Transverse colon (tissue), 4 donors: ENCODE results near the gene PLGRKT. TPM values are rescaled to one million over a fixed set of nuclear protein-coding genes. Genes with fewer than 3 reads are reported as not detected.
A peak's percentile ranks its signal among the peaks of the same experiment; 100 is the strongest.

ENCODE experiments used
- DNase-seq: peaks from one replicate; pipeline ENCODE4 v3.0.0-alpha.2; 2019
- H3K27ac ChIP-seq, 4 donors: fragments of 200-600 bp; sonication (generic); 2 replicates each; pipeline ENCODE4 v1.5.1; 2016 to 2018; ENCODE audit warnings: inconsistent platforms in 4 of 4
- H3K27me3 ChIP-seq: fragments of 200-600 bp; sonication (generic); 2 replicates; pipeline ENCODE4 v1.5.1; 2017; ENCODE audit warnings: inconsistent platforms
- H3K36me3 ChIP-seq, 4 donors: fragments of 200-600 bp; sonication (generic); 2 replicates each; pipeline ENCODE4 v1.5.1; 2017 to 2019; ENCODE audit warnings: inconsistent platforms in 4 of 4
- H3K4me1 ChIP-seq, 4 donors: fragments of 200-600 bp; sonication (generic); 2 replicates each; pipeline ENCODE4 v1.5.1; 2017 to 2020; ENCODE audit warnings: inconsistent platforms in 4 of 4
- H3K4me3 ChIP-seq, 4 donors: fragments of 200-600 bp; sonication (generic); 1 replicate in 1 of 4; 2 replicates in 3 of 4; pipeline versions ENCODE4 v1.5.1 to v1.6.1; 2017 to 2019; ENCODE audit warnings: inconsistent platforms in 4 of 4
- H3K9me3 ChIP-seq, 2 donors: fragments of 200-600 bp; sonication (generic); 2 replicates each; pipeline ENCODE4 v1.5.1; 2017 to 2019; ENCODE audit warnings: inconsistent platforms in 2 of 2
- EP300 ChIP-seq: sonication (generic); formaldehyde crosslinking; IDR thresholded peaks from one replicate; pipeline ENCODE4 v1.6.1; 2017; ENCODE audit warnings: antibody characterized with exemption, low read depth
- POLR2A ChIP-seq: fragments of 450-650 bp; IDR thresholded peaks from one replicate; pipeline ENCODE4 v1.6.1; 2016; ENCODE audit warnings: antibody characterized with exemption, mild to moderate bottlenecking, moderate library complexity
- POLR2AphosphoS5 ChIP-seq, 3 donors: sonication (generic); formaldehyde crosslinking; IDR thresholded peaks; one replicate each; pipeline ENCODE4 v1.6.1; 2016; ENCODE audit warnings: antibody characterized with exemption in 3 of 3
- WGBS, 2 donors: methylation state at CpG; one replicate each; pipeline ENCODE4 v1.1.5; 2018; ENCODE audit warnings: low coverage in 1 of 2; 5-methylcytosine and 5-hydroxymethylcytosine counted together
- in situ Hi-C, 4 donors: fragments of 200-750 bp; cut with MboI; loops; one replicate each; pipeline versions ENCODE4 v1.15.0 to v1.15.1; 2017; ENCODE audit warnings: low sequenced_read_pairs in 3 of 4, low pct_ligation_motif_present in 1 of 4, low pct_unique_long_range_greater_than_20kb in 1 of 4
- intact Hi-C: fragments of 100-400 bp; cut with DNase I; formaldehyde crosslinking; loops from one replicate; pipeline ENCODE4 v1.15.1; 2023; ENCODE audit warnings: low total_unique reads
- total RNA-seq, 4 donors: library from RNA; depleted of rRNA; stranded (reverse); fragments of >200 nt; gene quantifications; one replicate each; pipeline ENCODE4 v1.1.0, GENCODE V29; 2016
- TF ChIP-seq, protein P1 (sequence below), 5 experiments: fragments of 200-600 bp in 3 of 5; fragments of 450-650 bp in 2 of 5; sonication (generic) in 3 of 5; IDR thresholded peaks; 1 replicate in 2 of 5; 2 replicates in 3 of 5; pipeline ENCODE4 v1.5.1; 2016 to 2017; ENCODE audit warnings: antibody characterized with exemption in 5 of 5, inconsistent platforms in 3 of 5, mild to moderate bottlenecking in 2 of 5, moderate library complexity in 1 of 5

PLGRKT gene
- total RNA-seq, 4 donors from 2014 or later: 1.6 to 58.3 (median 16.5) TPM

DNA sequence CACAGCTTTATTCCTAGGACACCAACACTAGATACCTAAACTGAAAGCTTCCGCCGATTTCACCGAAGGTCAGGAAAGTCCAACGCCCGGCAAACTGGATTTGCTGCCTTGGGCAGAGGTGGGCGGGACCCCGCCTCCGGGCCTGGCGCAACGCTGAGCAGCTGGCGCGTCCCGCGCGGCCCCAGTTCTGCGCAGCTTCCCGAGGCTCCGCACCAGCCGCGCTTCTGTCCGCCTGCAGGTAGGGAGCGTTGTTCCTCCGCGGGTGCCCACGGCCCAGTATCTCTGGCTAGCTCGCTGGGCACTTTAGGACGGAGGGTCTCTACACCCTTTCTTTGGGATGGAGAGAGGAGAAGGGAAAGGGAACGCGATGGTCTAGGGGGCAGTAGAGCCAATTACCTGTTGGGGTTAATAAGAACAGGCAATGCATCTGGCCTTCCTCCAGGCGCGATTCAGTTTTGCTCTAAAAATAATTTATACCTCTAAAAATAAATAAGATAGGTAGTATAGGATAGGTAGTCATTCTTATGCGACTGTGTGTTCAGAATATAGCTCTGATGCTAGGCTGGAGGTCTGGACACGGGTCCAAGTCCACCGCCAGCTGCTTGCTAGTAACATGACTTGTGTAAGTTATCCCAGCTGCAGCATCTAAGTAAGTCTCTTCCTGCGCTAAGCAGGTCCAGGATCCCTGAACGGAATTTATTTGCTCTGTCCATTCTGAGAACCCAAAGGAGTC, 12.8 kb upstream of the PLGRKT start, which contains the start of gene CD274:
Gene CD274, plus strand, starts transcription at position 184 of the 733 bp plus-strand sequence. CDS start 5,572 bp downstream, outside the sequence.
- in situ Hi-C loops: loop anchor here in 1 of 4 donors (10.0 kb wide), 1 partner anchor 144 kb away; no protein-coding TSS in a partner anchor
- H3K27ac ChIP-seq: peak within 1 kb of the TSS; percentile 78 to 96 (median 86)
- H3K27me3 ChIP-seq: no peaks in the 10 kb centered on the region
- H3K36me3 ChIP-seq: no peaks in the 10 kb centered on the region
- no peaks in the 10 kb centered on the region for H3K9me3 ChIP-seq
- H3K4me1 ChIP-seq: peaks cover 0 to 25% (median 4%) of the 10 kb centered on the region in 4 donors
- intact Hi-C loops: no loop called here
- DNase-seq: peak; percentile 94
- TF ChIP-seq POLR2AphosphoS5 (IDR thresholded peaks at IDR 0.05) (peak; percentile 61 to 83 (median 74)), EP300 (no peak), POLR2A (no peak)
- TF ChIP-seq, protein P1, sequence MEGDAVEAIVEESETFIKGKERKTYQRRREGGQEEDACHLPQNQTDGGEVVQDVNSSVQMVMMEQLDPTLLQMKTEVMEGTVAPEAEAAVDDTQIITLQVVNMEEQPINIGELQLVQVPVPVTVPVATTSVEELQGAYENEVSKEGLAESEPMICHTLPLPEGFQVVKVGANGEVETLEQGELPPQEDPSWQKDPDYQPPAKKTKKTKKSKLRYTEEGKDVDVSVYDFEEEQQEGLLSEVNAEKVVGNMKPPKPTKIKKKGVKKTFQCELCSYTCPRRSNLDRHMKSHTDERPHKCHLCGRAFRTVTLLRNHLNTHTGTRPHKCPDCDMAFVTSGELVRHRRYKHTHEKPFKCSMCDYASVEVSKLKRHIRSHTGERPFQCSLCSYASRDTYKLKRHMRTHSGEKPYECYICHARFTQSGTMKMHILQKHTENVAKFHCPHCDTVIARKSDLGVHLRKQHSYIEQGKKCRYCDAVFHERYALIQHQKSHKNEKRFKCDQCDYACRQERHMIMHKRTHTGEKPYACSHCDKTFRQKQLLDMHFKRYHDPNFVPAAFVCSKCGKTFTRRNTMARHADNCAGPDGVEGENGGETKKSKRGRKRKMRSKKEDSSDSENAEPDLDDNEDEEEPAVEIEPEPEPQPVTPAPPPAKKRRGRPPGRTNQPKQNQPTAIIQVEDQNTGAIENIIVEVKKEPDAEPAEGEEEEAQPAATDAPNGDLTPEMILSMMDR (IDR thresholded peaks at IDR 0.05): peak; percentile 54 to 84 (median 58)
- peak within 1 kb of the TSS; percentile 28 to 56 (median 36) for H3K4me3 ChIP-seq
- 3 to 4% methylated on average over 10 to 36 of the region's 36 CpGs for WGBS, 2 donors

DNA sequence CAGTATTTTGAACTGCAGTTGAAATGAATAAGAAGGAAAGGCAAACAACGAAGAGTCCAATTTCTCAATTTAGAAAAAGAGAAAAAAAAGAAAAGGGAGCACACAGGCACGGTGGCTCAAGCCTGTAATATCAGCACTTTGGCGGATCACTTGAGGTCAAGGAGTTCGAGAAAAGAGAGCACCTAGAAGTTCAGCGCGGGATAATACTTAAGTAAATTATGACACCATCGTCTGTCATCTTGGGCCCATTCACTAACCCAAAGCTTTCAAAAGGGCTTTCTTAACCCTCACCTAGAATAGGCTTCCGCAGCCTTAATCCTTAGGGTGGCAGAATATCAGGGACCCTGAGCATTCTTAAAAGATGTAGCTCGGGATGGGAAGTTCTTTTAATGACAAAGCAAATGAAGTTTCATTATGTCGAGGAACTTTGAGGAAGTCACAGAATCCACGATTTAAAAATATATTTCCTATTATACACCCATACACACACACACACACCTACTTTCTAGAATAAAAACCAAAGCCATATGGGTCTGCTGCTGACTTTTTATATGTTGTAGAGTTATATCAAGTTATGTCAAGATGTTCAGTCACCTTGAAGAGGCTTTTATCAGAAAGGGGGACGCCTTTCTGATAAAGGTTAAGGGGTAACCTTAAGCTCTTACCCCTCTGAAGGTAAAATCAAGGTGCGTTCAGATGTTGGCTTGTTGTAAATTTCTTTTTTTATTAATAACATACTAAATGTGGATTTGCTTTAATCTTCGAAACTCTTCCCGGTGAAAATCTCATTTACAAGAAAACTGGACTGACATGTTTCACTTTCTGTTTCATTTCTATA, 12.0 kb upstream of the PLGRKT start:
- peaks cover 0 to 25% (median 4%) of the 10 kb centered on the region in 4 donors for H3K4me1 ChIP-seq
- TF ChIP-seq, protein P1 (IDR thresholded peaks at IDR 0.05): no peak
- TF ChIP-seq POLR2AphosphoS5 (IDR thresholded peaks at IDR 0.05): no peak
- no peak for TF ChIP-seq POLR2A
- no peak for TF ChIP-seq EP300
- in situ Hi-C loops (loop anchor here in 3 of 4 donors (10.0 to 25.0 kb wide), 5 partner anchors 145 to 687 kb away; partner anchors contain the start of genes INSL6 (in 1 of the 3) and JAK2 (in 1 of the 3)), intact Hi-C loops (no loop called here)
- H3K4me3 ChIP-seq: peak overlapping the region; percentile 18 to 56 (median 36)
- WGBS, 2 donors: 41 to 52% methylated on average over 15 of the region's 15 CpGs
- peak overlapping the region; percentile 78 to 96 (median 86) for H3K27ac ChIP-seq
- no peaks in the 10 kb centered on the region for H3K9me3 ChIP-seq
- H3K27me3 ChIP-seq: no peaks in the 10 kb centered on the region
- DNase-seq: no peak
- H3K36me3 ChIP-seq: no peaks in the 10 kb centered on the region

DNA sequence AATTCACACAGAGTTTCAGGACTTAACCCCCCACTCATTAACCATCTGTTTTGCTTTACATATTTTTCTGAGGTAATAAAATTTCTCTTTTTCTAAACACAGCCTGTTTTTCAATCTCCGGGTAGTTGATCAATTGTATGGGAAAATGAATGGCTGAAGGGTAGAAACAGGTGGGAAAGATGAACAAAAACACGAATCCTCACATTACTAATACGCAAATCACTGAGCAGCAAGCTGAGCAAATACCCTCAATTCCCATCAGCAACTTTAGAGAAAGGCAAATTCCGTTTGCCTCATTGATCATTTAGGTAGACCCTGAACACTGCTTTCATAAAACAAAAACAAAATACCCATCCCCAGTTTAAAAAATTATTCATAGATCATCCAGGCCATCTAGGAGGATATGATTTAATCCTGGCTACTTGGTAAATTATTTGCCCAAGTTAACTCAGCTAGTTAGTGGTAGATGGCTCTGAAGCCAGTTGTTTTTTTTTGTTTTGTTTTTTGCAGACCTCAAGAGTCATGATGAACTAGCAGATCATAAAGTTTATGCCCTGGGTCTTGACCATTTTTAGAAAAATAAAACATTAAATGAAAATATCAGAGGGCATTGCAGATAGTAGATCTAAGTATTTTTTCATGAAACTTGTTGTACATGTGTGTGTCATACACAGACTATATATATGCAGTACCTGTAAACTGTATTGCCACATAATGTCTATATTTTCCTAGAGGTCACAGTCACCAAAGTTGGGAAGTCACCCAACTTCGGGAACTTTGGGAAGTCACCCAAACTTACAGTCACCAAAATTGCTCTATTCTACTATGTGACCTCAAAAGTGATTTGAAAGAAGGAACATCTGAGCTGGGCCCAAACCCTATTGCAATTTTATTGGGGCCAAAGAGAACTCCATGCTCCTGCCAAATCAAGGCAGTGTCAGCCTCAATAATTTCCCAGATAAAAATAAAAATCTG, 11.0 kb upstream of the PLGRKT start:
- 79 to 82% methylated on average over 5 of the region's 5 CpGs for WGBS, 2 donors
- Histone ChIP-seq H3K27me3 (no peaks in the 10 kb centered on the region), H3K4me1 (peaks cover 0 to 25% (median 4%) of the 10 kb centered on the region in 4 donors), H3K9me3 (no peaks in the 10 kb centered on the region), H3K4me3 (no peak overlapping the region), H3K27ac (peak overlapping the region in 3 of 4 donors; percentile 78 to 96 (median 88)), H3K36me3 (no peaks in the 10 kb centered on the region)
- in situ Hi-C loops: loop anchor here in 3 of 4 donors (25.0 kb wide), 4 partner anchors 164 to 686 kb away; partner anchors contain the start of genes INSL6 (in 1 of the 3) and JAK2 (in 1 of the 3)
- DNase-seq: no peak
- intact Hi-C loops: no loop called here
- TF ChIP-seq EP300 (no peak), POLR2A (no peak), POLR2AphosphoS5 (IDR thresholded peaks at IDR 0.05) (no peak)
- TF ChIP-seq, protein P1 (IDR thresholded peaks at IDR 0.05): no peak
